Measurements from ENCODE around the gene CCDC122. TPM values are rescaled to one million over a fixed set of nuclear protein-coding genes. Genes with fewer than 3 reads are reported as not detected.

Gene CCDC122
- total RNA-seq, 1 experiment from 2014 or later, result 10.5 TPM

- Mint-ChIP-seq H3K4me1 (no peaks in the 10 kb centered on the region), H3K4me3 (no peak overlapping the region), H3K27ac (no peak overlapping the region), H3K9me3 (peaks cover 23% of the 10 kb centered on the region), H3K36me3 (peaks cover 23% of the 10 kb centered on the region), H3K27me3 (ENCODE audit: low read depth) (no peaks in the 10 kb centered on the region; the same call in none of the 2 replicates)
- no peak for TF ChIP-seq ZBTB43 (CRISPR knock-in tag; IDR thresholded peaks at IDR 0.05)
- TF ChIP-seq ZNF671 (CRISPR knock-in tag; IDR thresholded peaks at IDR 0.05), result no peak
- TF ChIP-seq CREM (CRISPR knock-in tag; IDR thresholded peaks at IDR 0.05), result no peak
- no peak for TF ChIP-seq KAT7 (CRISPR knock-in tag; IDR thresholded peaks at IDR 0.05; ENCODE audit: borderline replicate concordance)
- TF ChIP-seq, protein P1, sequence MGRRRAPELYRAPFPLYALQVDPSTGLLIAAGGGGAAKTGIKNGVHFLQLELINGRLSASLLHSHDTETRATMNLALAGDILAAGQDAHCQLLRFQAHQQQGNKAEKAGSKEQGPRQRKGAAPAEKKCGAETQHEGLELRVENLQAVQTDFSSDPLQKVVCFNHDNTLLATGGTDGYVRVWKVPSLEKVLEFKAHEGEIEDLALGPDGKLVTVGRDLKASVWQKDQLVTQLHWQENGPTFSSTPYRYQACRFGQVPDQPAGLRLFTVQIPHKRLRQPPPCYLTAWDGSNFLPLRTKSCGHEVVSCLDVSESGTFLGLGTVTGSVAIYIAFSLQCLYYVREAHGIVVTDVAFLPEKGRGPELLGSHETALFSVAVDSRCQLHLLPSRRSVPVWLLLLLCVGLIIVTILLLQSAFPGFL (CRISPR knock-in tag; IDR thresholded peaks at IDR 0.05; ENCODE audit: borderline replicate concordance), result no peak
- no peak for TF ChIP-seq NR3C1 (CRISPR knock-in tag; conservative IDR thresholded peaks at IDR 0.05; ENCODE audit: low read depth)
- TF ChIP-seq NFATC4 (CRISPR knock-in tag; IDR thresholded peaks at IDR 0.05), result no peak
- no peak for ATAC-seq
- CTCF ChIA-PET, result no interaction called here
- POLR2A ChIA-PET, result no interaction called here
- DNase-seq (ENCODE audit: low spot score), result no peak
These were observed 32.9 kb downstream of the CCDC122 start for GRCh38 chr13:43846496-43847158.

- H3K9me3 Mint-ChIP-seq, result peaks cover 16% of the 10 kb centered on the region
- H3K4me1 Mint-ChIP-seq, result no peaks in the 10 kb centered on the region
- H3K4me3 Mint-ChIP-seq, result no peak overlapping the region
- POLR2A ChIA-PET, result no interaction called here
- CTCF ChIA-PET, result no interaction called here
- no peak for TF ChIP-seq SOX15 (CRISPR knock-in tag; IDR thresholded peaks at IDR 0.05)
- TF ChIP-seq CREM (CRISPR knock-in tag; IDR thresholded peaks at IDR 0.05), result no peak
- no peak for TF ChIP-seq NR3C1 (CRISPR knock-in tag; conservative IDR thresholded peaks at IDR 0.05; ENCODE audit: low read depth)
- no peak for TF ChIP-seq ZNF423 (CRISPR knock-in tag; IDR thresholded peaks at IDR 0.05)
- no peak for TF ChIP-seq NFE2L1 (CRISPR knock-in tag; IDR thresholded peaks at IDR 0.05)
- TF ChIP-seq, protein P2, sequence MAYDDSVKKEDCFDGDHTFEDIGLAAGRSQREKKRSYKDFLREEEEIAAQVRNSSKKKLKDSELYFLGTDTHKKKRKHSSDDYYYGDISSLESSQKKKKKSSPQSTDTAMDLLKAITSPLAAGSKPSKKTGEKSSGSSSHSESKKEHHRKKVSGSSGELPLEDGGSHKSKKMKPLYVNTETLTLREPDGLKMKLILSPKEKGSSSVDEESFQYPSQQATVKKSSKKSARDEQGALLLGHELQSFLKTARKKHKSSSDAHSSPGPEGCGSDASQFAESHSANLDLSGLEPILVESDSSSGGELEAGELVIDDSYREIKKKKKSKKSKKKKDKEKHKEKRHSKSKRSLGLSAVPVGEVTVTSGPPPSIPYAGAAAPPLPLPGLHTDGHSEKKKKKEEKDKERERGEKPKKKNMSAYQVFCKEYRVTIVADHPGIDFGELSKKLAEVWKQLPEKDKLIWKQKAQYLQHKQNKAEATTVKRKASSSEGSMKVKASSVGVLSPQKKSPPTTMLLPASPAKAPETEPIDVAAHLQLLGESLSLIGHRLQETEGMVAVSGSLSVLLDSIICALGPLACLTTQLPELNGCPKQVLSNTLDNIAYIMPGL (CRISPR knock-in tag; IDR thresholded peaks at IDR 0.05), result no peak
- TF ChIP-seq NFYB (CRISPR knock-in tag; conservative IDR thresholded peaks at IDR 0.05; ENCODE audit: low read depth), result no peak
- no peak for TF ChIP-seq ZMAT4 (CRISPR knock-in tag; IDR thresholded peaks at IDR 0.05)
- TF ChIP-seq ETV6 (CRISPR knock-in tag; IDR thresholded peaks at IDR 0.05), result no peak
- no peak for TF ChIP-seq JUN (CRISPR knock-in tag; IDR thresholded peaks at IDR 0.05)
- no peak for TF ChIP-seq IRF1 (CRISPR knock-in tag; IDR thresholded peaks at IDR 0.05)
- TF ChIP-seq, protein P3, sequence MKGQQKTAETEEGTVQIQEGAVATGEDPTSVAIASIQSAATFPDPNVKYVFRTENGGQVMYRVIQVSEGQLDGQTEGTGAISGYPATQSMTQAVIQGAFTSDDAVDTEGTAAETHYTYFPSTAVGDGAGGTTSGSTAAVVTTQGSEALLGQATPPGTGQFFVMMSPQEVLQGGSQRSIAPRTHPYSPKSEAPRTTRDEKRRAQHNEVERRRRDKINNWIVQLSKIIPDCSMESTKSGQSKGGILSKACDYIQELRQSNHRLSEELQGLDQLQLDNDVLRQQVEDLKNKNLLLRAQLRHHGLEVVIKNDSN (CRISPR knock-in tag; IDR thresholded peaks at IDR 0.05), result no peak
- TF ChIP-seq TP53 (CRISPR knock-in tag; IDR thresholded peaks at IDR 0.05), result no peak
- H3K27ac Mint-ChIP-seq, result no peak overlapping the region
- no peak for ATAC-seq
- H3K27me3 Mint-ChIP-seq (ENCODE audit: low read depth), result no peaks in the 10 kb centered on the region
- no peak for DNase-seq (ENCODE audit: low spot score)
- peaks cover 9% of the 10 kb centered on the region for H3K36me3 Mint-ChIP-seq
These were observed 40.6 kb downstream of the CCDC122 start for GRCh38 chr13:43838909-43839308.

All from WTC11 (cell line).